Measurements from ENCODE around the gene CELF1. TPM values are rescaled to one million over a fixed set of nuclear protein-coding genes. Genes with fewer than 3 reads are reported as not detected.

Gene CELF1
- total and polyA plus RNA-seq, 9 of the 15 experiments (the other 6 are each of a cell fraction or from before 2014, with no cell fraction given), result 11.3 to 142 (median 77.4) TPM

DNA sequence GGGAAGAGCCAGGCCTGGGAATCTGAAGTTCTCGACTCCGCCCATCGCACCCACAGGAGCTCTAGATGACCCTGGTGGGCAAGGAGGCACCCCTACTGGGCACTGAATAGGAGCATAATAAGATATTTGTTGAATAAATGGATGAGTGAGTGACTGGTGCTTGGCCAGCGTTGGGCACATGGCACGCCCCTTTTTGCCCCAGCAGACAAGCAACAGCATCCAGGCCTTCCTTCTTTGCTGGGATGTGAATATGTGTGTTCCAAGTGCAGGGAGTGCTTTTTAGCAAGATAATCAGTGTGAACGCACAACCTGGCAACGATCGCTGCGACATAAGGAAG is 443 bp upstream of the CELF1 start:
- DNase-seq (ENCODE audit: extremely low read depth in 1 of 4, low spot score in 3 of 4) (no peak), ATAC-seq (peak; percentile 7), FAIRE-seq (no peak)
- H3K4me1 ChIP-seq (replicated peaks in 1 of 2; ENCODE audit: control insufficient read depth in 2 of 2, insufficient read depth in 2 of 2, low read length in 2 of 2), result peaks cover 11 to 18% of the 10 kb centered on the region in 2 experiments; a peak in 4 of 5 replicates
- CTCF ChIA-PET (ENCODE audit: low intra/inter-chr PET ratio), result interaction anchor here (0.6 kb wide), 2 partner anchors 98 to 146 kb away, joined by 4 to 6 read pairs; no protein-coding TSS in a partner anchor
- H3K9ac ChIP-seq (ENCODE audit: insufficient read depth in 1 of 2, low read depth in 2 of 2, low read length in 2 of 2), result peak overlapping the region; percentile 86 to 92; a peak in 3 of 4 replicates
- H3K9me1 ChIP-seq (ENCODE audit: control insufficient read depth, insufficient read depth, low read length), result peaks cover 6% of the 10 kb centered on the region
- peak overlapping the region; percentile 15; the same call in 1 of the 3 replicates for H3K27ac ChIP-seq (ENCODE audit: extremely low read depth, low read depth, low read length)
- H3K79me2 ChIP-seq (ENCODE audit: control insufficient read depth, insufficient read depth, low read length), result peaks cover 46% of the 10 kb centered on the region
- POLR2A ChIA-PET, result interaction anchor here (0.5 to 3.8 kb wide), 7 partner anchors 12 to 1184 kb away, joined by 3 to 28 read pairs (median 4); partner anchors contain the start of gene PTPMT1
- in situ Hi-C loops (cut with MboI) (no loop called here), intact Hi-C loops (cut with micrococcal nuclease) (loop anchor here (5.0 kb wide), 1 partner anchor 41 kb away; no protein-coding TSS in a partner anchor)
- H2AFZ ChIP-seq (ENCODE audit: low read depth, low read length), result peak overlapping the region; percentile 95
- H3K4me3 ChIP-seq, result peak overlapping the region; percentile 100
- H3K36me3 ChIP-seq (ENCODE audit: control insufficient read depth, insufficient read depth, low read length), result peaks cover 24% of the 10 kb centered on the region
- H3K4me2 ChIP-seq (ENCODE audit: insufficient read depth, low read length), result peak overlapping the region; percentile 96
- no TSS peak for BruUV-seq (replicated peaks)
- peaks cover 12% of the 10 kb centered on the region for H4K20me1 ChIP-seq (replicated peaks; ENCODE audit: control insufficient read depth, insufficient read depth, low read length)
- 35% methylated on average over 9 of the region's 9 CpGs for WGBS (ENCODE audit: insufficient coverage, low coverage, missing lambda C conversion rate)
- no peaks in the 10 kb centered on the region for H3K9me3 ChIP-seq (replicated peaks; ENCODE audit: control insufficient read depth, insufficient read depth, low read depth, low read length)
- no peaks in the 10 kb centered on the region for H3K27me3 ChIP-seq (ENCODE audit: control insufficient read depth in 2 of 2, insufficient read depth in 2 of 2, low read length in 2 of 2)
- TF ChIP-seq, protein P1, sequence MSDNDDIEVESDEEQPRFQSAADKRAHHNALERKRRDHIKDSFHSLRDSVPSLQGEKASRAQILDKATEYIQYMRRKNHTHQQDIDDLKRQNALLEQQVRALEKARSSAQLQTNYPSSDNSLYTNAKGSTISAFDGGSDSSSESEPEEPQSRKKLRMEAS (CRISPR knock-in tag; IDR thresholded peaks at IDR 0.05), result peak; percentile 11; the same call in 1 of the 2 replicates
- TF ChIP-seq KDM4B (IDR thresholded peaks at IDR 0.05; ENCODE audit: borderline replicate concordance in 2 of 2, low read depth in 1 of 2) (no peak), XRCC3 (IDR thresholded peaks at IDR 0.05) (no peak), ZNF282 (CRISPR knock-in tag; IDR thresholded peaks at IDR 0.05) (no peak), MTA1 (IDR thresholded peaks at IDR 0.05; ENCODE audit: borderline replicate concordance) (no peak), KAT8 (IDR thresholded peaks at IDR 0.05; ENCODE audit: low read depth) (no peak), POLR2AphosphoS2 (IDR thresholded peaks at IDR 0.05; ENCODE audit: low read length) (no peak), HCFC1 (IDR thresholded peaks at IDR 0.05; ENCODE audit: low read depth, low read length) (no peak), KLF13 (tag; IDR thresholded peaks at IDR 0.05; ENCODE audit: borderline replicate concordance, low read depth) (0 out of 2 replicates have a peak, but pooled peaks have one; percentile 2), ZNF561 (CRISPR knock-in tag; conservative IDR thresholded peaks at IDR 0.05) (no peak), TCFL5 (CRISPR knock-in tag; conservative IDR thresholded peaks at IDR 0.05) (no peak), BMI1 (IDR thresholded peaks at IDR 0.05; ENCODE audit: low read length) (no peak), FOXM1 (IDR thresholded peaks at IDR 0.05; ENCODE audit: low read depth) (no peak), FOXM1 (CRISPR knock-in tag; IDR thresholded peaks at IDR 0.05; ENCODE audit: low read depth) (no peak), ZNF224 (CRISPR knock-in tag; IDR thresholded peaks at IDR 0.05) (no peak), ZNF778 (CRISPR knock-in tag; IDR thresholded peaks at IDR 0.05) (no peak), TBL1XR1 (IDR thresholded peaks at IDR 0.05; ENCODE audit: low read length in 2 of 2) (no peak), ATF1 (CRISPR knock-in tag; IDR thresholded peaks at IDR 0.05) (no peak), ATF1 (tag; IDR thresholded peaks at IDR 0.05) (peak; percentile 33; the same call in 1 of the 2 replicates)
- TF ChIP-seq, protein P2, sequence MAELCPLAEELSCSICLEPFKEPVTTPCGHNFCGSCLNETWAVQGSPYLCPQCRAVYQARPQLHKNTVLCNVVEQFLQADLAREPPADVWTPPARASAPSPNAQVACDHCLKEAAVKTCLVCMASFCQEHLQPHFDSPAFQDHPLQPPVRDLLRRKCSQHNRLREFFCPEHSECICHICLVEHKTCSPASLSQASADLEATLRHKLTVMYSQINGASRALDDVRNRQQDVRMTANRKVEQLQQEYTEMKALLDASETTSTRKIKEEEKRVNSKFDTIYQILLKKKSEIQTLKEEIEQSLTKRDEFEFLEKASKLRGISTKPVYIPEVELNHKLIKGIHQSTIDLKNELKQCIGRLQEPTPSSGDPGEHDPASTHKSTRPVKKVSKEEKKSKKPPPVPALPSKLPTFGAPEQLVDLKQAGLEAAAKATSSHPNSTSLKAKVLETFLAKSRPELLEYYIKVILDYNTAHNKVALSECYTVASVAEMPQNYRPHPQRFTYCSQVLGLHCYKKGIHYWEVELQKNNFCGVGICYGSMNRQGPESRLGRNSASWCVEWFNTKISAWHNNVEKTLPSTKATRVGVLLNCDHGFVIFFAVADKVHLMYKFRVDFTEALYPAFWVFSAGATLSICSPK (IDR thresholded peaks at IDR 0.05; ENCODE audit: borderline replicate concordance), result no peak
- TF ChIP-seq, protein P3, sequence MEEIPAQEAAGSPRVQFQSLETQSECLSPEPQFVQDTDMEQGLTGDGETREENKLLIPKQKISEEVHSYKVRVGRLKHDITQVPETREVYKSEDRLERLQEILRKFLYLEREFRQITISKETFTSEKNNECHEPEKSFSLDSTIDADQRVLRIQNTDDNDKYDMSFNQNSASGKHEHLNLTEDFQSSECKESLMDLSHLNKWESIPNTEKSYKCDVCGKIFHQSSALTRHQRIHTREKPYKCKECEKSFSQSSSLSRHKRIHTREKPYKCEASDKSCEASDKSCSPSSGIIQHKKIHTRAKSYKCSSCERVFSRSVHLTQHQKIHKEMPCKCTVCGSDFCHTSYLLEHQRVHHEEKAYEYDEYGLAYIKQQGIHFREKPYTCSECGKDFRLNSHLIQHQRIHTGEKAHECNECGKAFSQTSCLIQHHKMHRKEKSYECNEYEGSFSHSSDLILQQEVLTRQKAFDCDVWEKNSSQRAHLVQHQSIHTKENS (CRISPR knock-in tag; IDR thresholded peaks at IDR 0.05), result no peak
- TF ChIP-seq, protein P4, sequence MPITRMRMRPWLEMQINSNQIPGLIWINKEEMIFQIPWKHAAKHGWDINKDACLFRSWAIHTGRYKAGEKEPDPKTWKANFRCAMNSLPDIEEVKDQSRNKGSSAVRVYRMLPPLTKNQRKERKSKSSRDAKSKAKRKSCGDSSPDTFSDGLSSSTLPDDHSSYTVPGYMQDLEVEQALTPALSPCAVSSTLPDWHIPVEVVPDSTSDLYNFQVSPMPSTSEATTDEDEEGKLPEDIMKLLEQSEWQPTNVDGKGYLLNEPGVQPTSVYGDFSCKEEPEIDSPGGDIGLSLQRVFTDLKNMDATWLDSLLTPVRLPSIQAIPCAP (CRISPR knock-in tag; IDR thresholded peaks at IDR 0.05; ENCODE audit: borderline replicate concordance), result no peak
